ENCODE data around the gene RHOJ. TPM values are rescaled to one million over a fixed set of nuclear protein-coding genes. Genes with fewer than 3 reads are reported as not detected.
"Not testable (repeated sequence)": the region's sequence is repeated elsewhere in the genome, so short reads cannot be mapped to it uniquely, and the experiment has no call there.

RHOJ gene
- total RNA-seq, 4 donors from 2014 or later = 13.6 to 40.8 (median 25.0) TPM

GRCh38 chr14:63300854-63301253 is 96.6 kb downstream of the RHOJ start:
- Histone ChIP-seq H3K27me3 (no peaks in the 10 kb centered on the region), H3K9me3 (no peaks in the 10 kb centered on the region), H3K27ac (no peak overlapping the region), H3K4me3 (no peak overlapping the region), H3K36me3 (no peaks in the 10 kb centered on the region), H3K4me1 (no peaks in the 10 kb centered on the region)
- intact Hi-C loops (cut with DNase I; ENCODE audit: low total_unique reads) = no loop called here
- TF ChIP-seq POLR2A (IDR thresholded peaks at IDR 0.05) (no peak), CTCF (IDR thresholded peaks at IDR 0.05) (no peak)
- no peak for DNase-seq

GRCh38 chr14:63301891-63302534 is 97.8 kb downstream of the RHOJ start:
- no peak for TF ChIP-seq POLR2A (IDR thresholded peaks at IDR 0.05)
- no peak for TF ChIP-seq CTCF (IDR thresholded peaks at IDR 0.05)

GRCh38 chr14:63304429-63304828 is 100.2 kb downstream of the RHOJ start:
- DNase-seq; intact Hi-C loops (cut with DNase I; ENCODE audit: low total_unique reads): not testable (repeated sequence)

More at GRCh38 chr14:63301891-63302534, 97.8 kb downstream of the RHOJ start:
- no peak overlapping the region for H3K27ac ChIP-seq
- DNase-seq = no peak
- no peaks in the 10 kb centered on the region for H3K27me3 ChIP-seq
- intact Hi-C loops (cut with DNase I; ENCODE audit: low total_unique reads) = no loop called here
- H3K9me3 ChIP-seq = no peaks in the 10 kb centered on the region
- no peaks in the 10 kb centered on the region for H3K36me3 ChIP-seq
- H3K4me1 ChIP-seq = no peaks in the 10 kb centered on the region
- H3K4me3 ChIP-seq = no peak overlapping the region

GRCh38 chr14:63308723-63309317 is 104.6 kb downstream of the RHOJ start:
- no peak overlapping the region for H3K4me3 ChIP-seq
- DNase-seq = no peak
- intact Hi-C loops (cut with DNase I; ENCODE audit: low total_unique reads) = no loop called here
- TF ChIP-seq POLR2A (IDR thresholded peaks at IDR 0.05) = no peak
- peak in 1 of 4 experiments; percentile 20 for TF ChIP-seq CTCF (IDR thresholded peaks at IDR 0.05)
- H3K9me3 ChIP-seq = no peaks in the 10 kb centered on the region
- no peaks in the 10 kb centered on the region for H3K36me3 ChIP-seq
- no peaks in the 10 kb centered on the region for H3K27me3 ChIP-seq
- no peak overlapping the region for H3K27ac ChIP-seq
- no peaks in the 10 kb centered on the region for H3K4me1 ChIP-seq

More at GRCh38 chr14:63304429-63304828, 100.2 kb downstream of the RHOJ start:
- not testable (repeated sequence) for H3K27me3 ChIP-seq, H3K36me3 ChIP-seq, H3K4me1 ChIP-seq, H3K4me3 ChIP-seq, H3K9me3 ChIP-seq, H3K27ac ChIP-seq

GRCh38 chr14:63318835-63319234 is 114.6 kb downstream of the RHOJ start, which contains the start of gene GPHB5:
Gene GPHB5 (minus strand): TSS chr14:63318935. CDS start chr14:63317849, 1,086 bp downstream.
- no peaks in the 10 kb centered on the region for H3K36me3 ChIP-seq
- TF ChIP-seq POLR2A (IDR thresholded peaks at IDR 0.05) (no peak), CTCF (IDR thresholded peaks at IDR 0.05) (no peak)
- H3K4me3 ChIP-seq = no peak within 1 kb of the TSS
- DNase-seq = no peak
- no peaks in the 10 kb centered on the region for H3K9me3 ChIP-seq
- no peak within 1 kb of the TSS for H3K27ac ChIP-seq
- no peaks in the 10 kb centered on the region for H3K4me1 ChIP-seq
- intact Hi-C loops (cut with DNase I; ENCODE audit: low total_unique reads) = no loop called here
- no peaks in the 10 kb centered on the region for H3K27me3 ChIP-seq
